GM12878 (cell line): ENCODE data around the gene ODAD4. TPM values are rescaled to one million over a fixed set of nuclear protein-coding genes. Genes with fewer than 3 reads are reported as not detected.

ENCODE experiments used
- ATAC-seq: fragments of 200-7000 bp; cut with Tn5 transposase; 3 replicates; pipeline ENCODE4 v1.9.1; 2020; ENCODE audit warnings: mild to moderate bottlenecking, moderate library complexity
- BruUV-seq: library from RNA; stranded (reverse); fragments of 400-500 nt; replicated peaks from 2 replicates; lab custom pipeline; 2021; lab: Mats Ljungman, UMichigan
- CTCF ChIA-PET: fragments of 300-600 bp; sonication (Branson Sonifier 250); formaldehyde crosslinking; extraction: SDS; loops from one replicate; lab custom pipeline; 2021; ENCODE audit warnings: inconsistent platforms; lab: Yijun Ruan, JAX
- POLR2A ChIA-PET: fragments of 350-600 bp; formaldehyde crosslinking; extraction: SDS; loops from one replicate; lab custom pipeline; 2021; ENCODE audit warnings: inconsistent platforms; lab: Charles Lee
- RAD21 ChIA-PET: fragments of 300-600 bp; sonication (Branson Sonifier 250); formaldehyde crosslinking; loops from one replicate; lab custom pipeline; 2023; ENCODE audit warnings: antibody characterized with exemption; ENCODE audit not compliant: unreplicated experiment; lab: Charles Lee
- SMC1A ChIA-PET: fragments of 300-600 bp; sonication (Branson Sonifier 250); formaldehyde crosslinking; loops from one replicate; lab custom pipeline; 2023; ENCODE audit not compliant: unreplicated experiment, uncharacterized antibody; lab: Charles Lee
- DNase-seq: peaks from one replicate; pipeline ENCODE4 v3.0.0-alpha.2; 2011; ENCODE audit warnings: low read depth, low spot score
- FAIRE-seq: peaks from 3 replicates; lab custom pipeline; 2011; peaks lifted over from hg19 to GRCh38; lab: Jason Lieb, UNC
- H2AFZ ChIP-seq: 2 replicates; pipeline ENCODE4 v1.6.0; 2011; ENCODE audit warnings: low read depth, low read length, control low read depth; ENCODE audit not compliant: control insufficient read depth
- H3K27ac ChIP-seq: 2 replicates; pipeline ENCODE4 v1.5.1; 2011; ENCODE audit warnings: control low read depth; ENCODE audit not compliant: control insufficient read depth, insufficient read depth
- H3K27me3 ChIP-seq, 2 experiments: replicated peaks in 1 of 2; 2 replicates each; pipeline versions ENCODE4 v1.6.0 to v1.6.1; 2011; ENCODE audit warnings: low read length in 1 of 2; ENCODE audit not compliant: control insufficient read depth in 2 of 2, insufficient read depth in 2 of 2
- H3K36me3 ChIP-seq, 2 experiments: 2 replicates each; pipeline ENCODE4 v1.5.1; 2011; ENCODE audit warnings: low read length in 1 of 2; ENCODE audit not compliant: control insufficient read depth in 2 of 2, insufficient read depth in 2 of 2
- H3K4me1 ChIP-seq: 2 replicates; pipeline ENCODE4 v1.6.1; 2011; ENCODE audit warnings: mild to moderate bottlenecking, low read length, moderate library complexity, mixed read lengths; ENCODE audit not compliant: control insufficient read depth, insufficient read depth
- H3K4me2 ChIP-seq: 2 replicates; pipeline ENCODE4 v1.6.0; 2011; ENCODE audit warnings: control low read depth; ENCODE audit not compliant: control insufficient read depth, insufficient read depth
- H3K4me3 ChIP-seq: fragments of 200-600 bp; sonication (generic); 2 replicates; pipeline ENCODE4 v1.5.1; 2016
- H3K79me2 ChIP-seq: 2 replicates; pipeline ENCODE4 v1.6.0; 2011; ENCODE audit warnings: low read length; ENCODE audit not compliant: control insufficient read depth, insufficient read depth
- H3K9ac ChIP-seq: 2 replicates; pipeline ENCODE4 v1.8.0; 2011; ENCODE audit warnings: low read length, control low read depth, mixed read lengths; ENCODE audit not compliant: control insufficient read depth, insufficient read depth
- H3K9me3 ChIP-seq: replicated peaks from 3 replicates; pipeline ENCODE4 v1.5.1; 2011; ENCODE audit warnings: mild to moderate bottlenecking, low read length; ENCODE audit not compliant: control insufficient read depth, insufficient read depth
- H4K20me1 ChIP-seq: 2 replicates; pipeline ENCODE4 v1.6.0; 2011; ENCODE audit not compliant: control insufficient read depth, insufficient read depth
- MYC ChIP-seq: IDR thresholded peaks from 2 replicates; pipeline ENCODE4 v1.6.1; 2011; ENCODE audit warnings: mild to moderate bottlenecking, low read length, moderate library complexity, inconsistent platforms; ENCODE audit not compliant: insufficient read depth, insufficient replicate concordance, insufficient read length, severe bottlenecking
- NR2F1 ChIP-seq: fragments of 450-650 bp; conservative IDR thresholded peaks from 2 replicates; pipeline ENCODE4 v1.6.1; 2017; ENCODE audit warnings: mild to moderate bottlenecking
- NRF1 ChIP-seq: conservative IDR thresholded peaks from 2 replicates; pipeline ENCODE4 v1.6.1; 2011; ENCODE audit warnings: mild to moderate bottlenecking, low read depth, low read length, improper control_type of control experiment
- PAX5 ChIP-seq: IDR thresholded peaks from 2 replicates; pipeline ENCODE4 v1.6.1; 2011; ENCODE audit warnings: low read depth, low read length, borderline replicate concordance
- SREBF2 ChIP-seq: IDR thresholded peaks from 2 replicates; pipeline ENCODE4 v1.6.1; 2012; ENCODE audit warnings: mild to moderate bottlenecking, low read length
- USF1 ChIP-seq: IDR thresholded peaks from 2 replicates; pipeline ENCODE4 v1.6.1; 2011; ENCODE audit warnings: borderline replicate concordance, low read depth, mild to moderate bottlenecking, moderate library complexity, mixed read lengths, low read length; ENCODE audit not compliant: insufficient read depth; ENCODE audit errors: extremely low read length
- WGBS: methylation state at CpG from one replicate; pipeline ENCODE4 v1.1.6; 2016; ENCODE audit warnings: low lambda C conversion rate; ENCODE audit not compliant: insufficient replicate concordance, insufficient coverage; ENCODE audit errors: missing lambda C conversion rate; 5-methylcytosine and 5-hydroxymethylcytosine counted together
- in situ Hi-C: fragments of 300-500 bp; cut with MboI; formaldehyde crosslinking; loops from 9 replicates; pipeline ENCODE4 v1.14.3; 2018; ENCODE audit warnings: mixed read lengths
- intact Hi-C: fragments of 100-400 bp; cut with micrococcal nuclease; formaldehyde crosslinking; loops from one replicate; pipeline ENCODE4 v1.14.2; 2022; ENCODE audit not compliant: unreplicated experiment
- polyA plus RNA-seq, 11 experiments: library from polyadenylated mRNA; depleted of rRNA in 4 of 11; unstranded in 6 of 11; stranded (reverse) in 5 of 11; fragments of >200 nt; fragmentation: Nextera tagmentation in 4 of 11; fragmentation: Illumina TruSeq in 1 of 11; extraction: Ambion mirVana in 4 of 11; extraction: Trizol in 1 of 11; gene quantifications; 1 replicate in 1 of 11; 2 replicates in 10 of 11; pipeline versions ENCODE4 v1.2.1 to v1.2.3, GENCODE V29; 2011 to 2016; ENCODE audit warnings: inconsistent platforms in 2 of 11, missing spikeins in 2 of 11, low read depth in 1 of 11
- total RNA-seq, 4 experiments: library from RNA; depleted of rRNA in 3 of 4; stranded (reverse); fragments of >200 nt in 3 of 4; fragmentation: Illumina TruSeq in 1 of 4; extraction: Trizol in 1 of 4; gene quantifications; 2 replicates each; pipeline versions ENCODE4 v1.2.1 to v1.2.3, GENCODE V29; 2013 to 2021
- TF ChIP-seq, protein P1 (sequence below): IDR thresholded peaks from 2 replicates; pipeline ENCODE4 v1.6.1; 2012; ENCODE audit warnings: low read length, inconsistent platforms
- TF ChIP-seq, protein P2 (sequence below): fragments of 450-650 bp; IDR thresholded peaks from 2 replicates; pipeline ENCODE4 v1.6.1; 2017; ENCODE audit warnings: low read depth, mild to moderate bottlenecking, moderate library complexity

ODAD4 gene
- total and polyA plus RNA-seq, 10 of the 15 experiments (the other 5 are each of a cell fraction or from before 2014, with no cell fraction given) = 0.10 to 0.73 (median 0.35) TPM

DNA sequence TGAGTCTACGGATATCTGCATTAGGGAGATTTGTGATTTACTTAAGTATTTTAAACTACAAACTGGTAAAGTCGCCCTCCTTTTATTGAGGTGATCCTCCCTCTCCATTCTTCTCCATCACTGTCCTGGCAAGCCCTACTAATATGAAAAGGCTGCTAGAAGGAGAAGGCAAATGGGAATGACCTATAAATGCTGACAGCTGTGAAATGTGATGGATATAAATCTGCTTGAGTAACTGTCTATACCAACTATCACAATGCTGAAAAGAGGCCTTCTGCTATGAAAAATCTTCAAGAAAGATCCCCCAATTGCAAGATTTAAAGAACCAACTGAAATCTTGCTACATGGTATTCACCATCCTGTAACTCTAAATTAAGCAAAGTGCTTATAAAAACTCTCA is 71.3 kb downstream of the ODAD4 start (continued):
- no peak for TF ChIP-seq USF1

DNA sequence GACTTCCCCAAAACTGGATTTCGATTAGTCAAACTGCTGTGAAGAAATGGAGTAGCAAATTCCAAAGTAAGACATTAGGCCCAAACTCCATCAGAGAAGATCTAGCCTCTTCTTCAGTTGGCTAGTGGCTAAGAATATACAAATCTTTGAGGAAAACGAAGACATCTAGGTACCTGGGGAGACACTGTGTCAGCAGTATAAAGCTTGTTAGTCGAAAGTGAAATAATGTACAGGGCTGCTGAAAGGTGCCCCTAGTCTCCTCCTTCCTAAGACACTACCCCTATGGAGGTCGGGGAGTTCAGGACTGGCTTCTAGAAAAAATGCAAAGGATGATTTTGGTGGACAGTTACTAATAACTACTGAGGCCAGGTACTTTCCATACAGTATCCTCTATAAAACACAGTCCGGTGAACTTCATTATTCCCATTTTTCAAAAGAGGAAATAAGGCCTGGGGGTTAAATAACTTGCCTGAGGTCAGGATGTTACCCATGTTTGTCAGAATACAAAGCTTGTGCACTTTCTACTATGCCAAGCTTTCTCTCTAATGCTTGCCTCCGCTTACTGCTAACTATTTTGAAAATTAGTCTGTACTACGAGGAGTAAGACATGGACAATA is 71.9 kb downstream of the ODAD4 start:
- intact Hi-C loops = no loop called here
- 75% methylated on average over 7 of the region's 7 CpGs for WGBS
- RAD21 ChIA-PET = no interaction called here
- CTCF ChIA-PET = interaction anchor here (1.0 to 2.3 kb wide), 4 partner anchors 11 to 23 kb away, joined by 5 to 7 read pairs (median 6); partner anchors contain the start of genes DNAJC7 and NKIRAS2
- Histone ChIP-seq H3K4me3 (no peak overlapping the region), H3K79me2 (peaks cover 42% of the 10 kb centered on the region), H3K9me3 (no peaks in the 10 kb centered on the region), H3K9ac (no peak overlapping the region), H2AFZ (no peak overlapping the region), H4K20me1 (no peaks in the 10 kb centered on the region; the same call in 1 of the 2 replicates), H3K4me2 (no peak overlapping the region), H3K36me3 (peaks cover 16 to 53% of the 10 kb centered on the region in 2 experiments), H3K4me1 (peaks cover 7% of the 10 kb centered on the region), H3K27me3 (no peaks in the 10 kb centered on the region), H3K27ac (no peak overlapping the region)
- SMC1A ChIA-PET = interaction anchor here (1.3 kb wide), 1 partner anchor 40 kb away, joined by 4 read pairs; no protein-coding TSS in a partner anchor
- no peak for DNase-seq
- TSS peak; percentile 14 for BruUV-seq
- TF ChIP-seq MYC (no peak), NRF1 (no peak), PAX5 (no peak), NR2F1 (no peak), SREBF2 (no peak)
- TF ChIP-seq, protein P1, sequence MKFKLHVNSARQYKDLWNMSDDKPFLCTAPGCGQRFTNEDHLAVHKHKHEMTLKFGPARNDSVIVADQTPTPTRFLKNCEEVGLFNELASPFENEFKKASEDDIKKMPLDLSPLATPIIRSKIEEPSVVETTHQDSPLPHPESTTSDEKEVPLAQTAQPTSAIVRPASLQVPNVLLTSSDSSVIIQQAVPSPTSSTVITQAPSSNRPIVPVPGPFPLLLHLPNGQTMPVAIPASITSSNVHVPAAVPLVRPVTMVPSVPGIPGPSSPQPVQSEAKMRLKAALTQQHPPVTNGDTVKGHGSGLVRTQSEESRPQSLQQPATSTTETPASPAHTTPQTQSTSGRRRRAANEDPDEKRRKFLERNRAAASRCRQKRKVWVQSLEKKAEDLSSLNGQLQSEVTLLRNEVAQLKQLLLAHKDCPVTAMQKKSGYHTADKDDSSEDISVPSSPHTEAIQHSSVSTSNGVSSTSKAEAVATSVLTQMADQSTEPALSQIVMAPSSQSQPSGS = no peak
- TF ChIP-seq, protein P2, sequence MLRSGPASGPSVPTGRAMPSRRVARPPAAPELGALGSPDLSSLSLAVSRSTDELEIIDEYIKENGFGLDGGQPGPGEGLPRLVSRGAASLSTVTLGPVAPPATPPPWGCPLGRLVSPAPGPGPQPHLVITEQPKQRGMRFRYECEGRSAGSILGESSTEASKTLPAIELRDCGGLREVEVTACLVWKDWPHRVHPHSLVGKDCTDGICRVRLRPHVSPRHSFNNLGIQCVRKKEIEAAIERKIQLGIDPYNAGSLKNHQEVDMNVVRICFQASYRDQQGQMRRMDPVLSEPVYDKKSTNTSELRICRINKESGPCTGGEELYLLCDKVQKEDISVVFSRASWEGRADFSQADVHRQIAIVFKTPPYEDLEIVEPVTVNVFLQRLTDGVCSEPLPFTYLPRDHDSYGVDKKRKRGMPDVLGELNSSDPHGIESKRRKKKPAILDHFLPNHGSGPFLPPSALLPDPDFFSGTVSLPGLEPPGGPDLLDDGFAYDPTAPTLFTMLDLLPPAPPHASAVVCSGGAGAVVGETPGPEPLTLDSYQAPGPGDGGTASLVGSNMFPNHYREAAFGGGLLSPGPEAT = no peak
- in situ Hi-C loops = loop anchor here (25.0 kb wide), 1 partner anchor 1210 kb away; the partner anchor contains the start of gene TMEM106A
- FAIRE-seq = no peak
- no peak for ATAC-seq
- POLR2A ChIA-PET = interaction anchor here (1.0 to 1.1 kb wide), 2 partner anchors 14 to 72 kb away, joined by 3 to 4 read pairs; partner anchors contain the start of gene ODAD4
